ENCODE measurements around the gene GAREM1.

The GAREM1 gene

DNA sequence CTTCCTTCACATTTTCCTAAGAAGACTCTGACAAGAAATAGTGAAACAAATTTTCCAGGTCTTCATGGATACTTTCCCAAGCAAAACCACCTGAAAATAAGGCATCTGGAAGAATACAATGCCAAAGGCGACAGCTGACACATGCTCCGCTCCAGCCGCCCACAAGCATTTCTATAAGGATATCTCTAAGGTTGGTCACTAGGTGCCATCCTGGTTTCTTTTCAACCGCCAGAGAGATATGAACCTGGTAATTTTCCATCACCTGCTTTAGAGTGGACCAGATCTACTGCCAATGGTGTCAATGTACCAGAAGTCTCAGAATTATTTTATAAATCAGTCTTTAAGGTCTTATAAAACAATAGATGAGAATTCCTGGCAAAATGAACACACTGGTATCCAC, 97.2 kb downstream of the GAREM1 start:
- H3K9me3 ChIP-seq (ENCODE audit: control insufficient read depth, low read length) = no peaks in the 10 kb centered on the region
- no peaks in the 10 kb centered on the region for H3K4me1 ChIP-seq (ENCODE audit: control insufficient read depth, insufficient read depth, low read length)
- WGBS, 2 experiments = 94 to 97% methylated on average over 4 of the region's 4 CpGs
- no peaks in the 10 kb centered on the region for H3K27me3 ChIP-seq (ENCODE audit: control insufficient read depth, insufficient read depth, low read length, poor library complexity, severe bottlenecking)
- no peaks in the 10 kb centered on the region for H3K36me3 ChIP-seq (ENCODE audit: control insufficient read depth, insufficient read depth, low read length)
- no peak overlapping the region for H3K4me3 ChIP-seq (ENCODE audit: insufficient read depth, low read depth, low read length)
- H3K27ac ChIP-seq (ENCODE audit: insufficient read depth, low read depth, low read length, poor library complexity, severe bottlenecking) = no peak overlapping the region

- Histone ChIP-seq H3K4me3 (ENCODE audit: insufficient read depth, low read depth, low read length) (no peak overlapping the region), H3K4me1 (ENCODE audit: control insufficient read depth, insufficient read depth, low read length) (no peaks in the 10 kb centered on the region)
- 90 to 92% methylated on average over 3 of the region's 3 CpGs for WGBS, 2 experiments
These were observed 98.2 kb downstream of the GAREM1 start for GRCh38 chr18:32372381-32373061.

GRCh38 chr18:32372047-32372380, 98.7 kb downstream of the GAREM1 start:
- Histone ChIP-seq H3K9me3 (ENCODE audit: control insufficient read depth, low read length) (no peaks in the 10 kb centered on the region), H3K4me3 (ENCODE audit: insufficient read depth, low read depth, low read length) (no peak overlapping the region), H3K36me3 (ENCODE audit: control insufficient read depth, insufficient read depth, low read length) (no peaks in the 10 kb centered on the region), H3K27ac (ENCODE audit: insufficient read depth, low read depth, low read length, poor library complexity, severe bottlenecking) (no peak overlapping the region), H3K27me3 (ENCODE audit: control insufficient read depth, insufficient read depth, low read length, poor library complexity, severe bottlenecking) (no peaks in the 10 kb centered on the region), H3K4me1 (ENCODE audit: control insufficient read depth, insufficient read depth, low read length) (no peaks in the 10 kb centered on the region)
- 91 to 95% methylated on average over 1 of the region's 2 CpGs for WGBS, 2 experiments

More at GRCh38 chr18:32372381-32373061, 98.2 kb downstream of the GAREM1 start:
- Histone ChIP-seq H3K36me3 (ENCODE audit: control insufficient read depth, insufficient read depth, low read length) (no peaks in the 10 kb centered on the region), H3K9me3 (ENCODE audit: control insufficient read depth, low read length) (no peaks in the 10 kb centered on the region), H3K27ac (ENCODE audit: insufficient read depth, low read depth, low read length, poor library complexity, severe bottlenecking) (no peak overlapping the region), H3K27me3 (ENCODE audit: control insufficient read depth, insufficient read depth, low read length, poor library complexity, severe bottlenecking) (no peaks in the 10 kb centered on the region)

DNA sequence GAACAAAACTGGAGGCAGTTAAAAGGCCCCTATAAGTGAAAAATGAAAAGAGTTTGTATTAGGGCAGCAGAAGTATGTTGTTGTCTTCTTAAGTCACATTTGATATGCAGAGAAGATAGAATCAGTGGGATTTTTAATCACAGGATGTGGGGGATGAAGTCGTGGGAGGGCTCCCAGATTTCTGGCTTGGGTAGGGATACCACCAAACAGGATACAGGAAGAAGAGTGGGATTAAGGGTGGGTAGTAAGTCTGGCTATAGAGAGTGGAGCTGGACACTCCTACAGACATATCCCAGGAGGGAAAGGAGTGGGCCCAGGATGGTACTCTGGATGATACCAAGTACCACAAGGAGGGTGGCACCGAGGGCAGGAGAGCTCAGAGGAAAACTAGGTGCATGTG, 99.3 kb downstream of the GAREM1 start:
- H3K27me3 ChIP-seq (ENCODE audit: control insufficient read depth, insufficient read depth, low read length, poor library complexity, severe bottlenecking) = no peaks in the 10 kb centered on the region
- H3K4me1 ChIP-seq (ENCODE audit: control insufficient read depth, insufficient read depth, low read length) = no peaks in the 10 kb centered on the region
- no peak overlapping the region for H3K27ac ChIP-seq (ENCODE audit: insufficient read depth, low read depth, low read length, poor library complexity, severe bottlenecking)
- no peaks in the 10 kb centered on the region for H3K9me3 ChIP-seq (ENCODE audit: control insufficient read depth, low read length)
- WGBS, 2 experiments = 90 to 93% methylated on average over 2 of the region's 2 CpGs
- no peak overlapping the region for H3K4me3 ChIP-seq (ENCODE audit: insufficient read depth, low read depth, low read length)
- no peaks in the 10 kb centered on the region for H3K36me3 ChIP-seq (ENCODE audit: control insufficient read depth, insufficient read depth, low read length)

DNA sequence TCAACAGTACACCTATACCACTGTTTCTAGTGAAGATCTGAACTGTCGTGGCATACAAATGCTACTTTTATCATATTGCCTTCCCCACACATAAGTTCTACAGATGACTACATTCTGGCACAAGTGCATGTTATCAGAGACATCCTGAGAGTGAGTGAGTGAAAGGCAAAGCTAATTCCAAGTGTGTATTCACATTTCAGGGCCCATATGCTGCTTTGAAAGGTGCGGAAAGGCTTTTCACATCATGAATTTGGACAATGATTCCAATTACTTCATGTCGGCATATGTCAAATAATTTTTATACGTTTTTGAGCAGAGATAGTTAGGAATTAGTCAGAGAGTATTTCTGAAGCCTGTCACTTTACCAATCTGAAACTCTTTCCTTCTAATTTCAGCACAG, 101.7 kb downstream of the GAREM1 start:
- Histone ChIP-seq H3K4me1 (ENCODE audit: control insufficient read depth, insufficient read depth, low read length) (no peaks in the 10 kb centered on the region), H3K27ac (ENCODE audit: insufficient read depth, low read depth, low read length, poor library complexity, severe bottlenecking) (no peak overlapping the region), H3K36me3 (ENCODE audit: control insufficient read depth, insufficient read depth, low read length) (no peaks in the 10 kb centered on the region), H3K9me3 (ENCODE audit: control insufficient read depth, low read length) (no peaks in the 10 kb centered on the region), H3K4me3 (ENCODE audit: insufficient read depth, low read depth, low read length) (no peak overlapping the region), H3K27me3 (ENCODE audit: control insufficient read depth, insufficient read depth, low read length, poor library complexity, severe bottlenecking) (no peaks in the 10 kb centered on the region)
- WGBS, 2 experiments = 95 to 98% methylated on average over 4 of the region's 4 CpGs

DNA sequence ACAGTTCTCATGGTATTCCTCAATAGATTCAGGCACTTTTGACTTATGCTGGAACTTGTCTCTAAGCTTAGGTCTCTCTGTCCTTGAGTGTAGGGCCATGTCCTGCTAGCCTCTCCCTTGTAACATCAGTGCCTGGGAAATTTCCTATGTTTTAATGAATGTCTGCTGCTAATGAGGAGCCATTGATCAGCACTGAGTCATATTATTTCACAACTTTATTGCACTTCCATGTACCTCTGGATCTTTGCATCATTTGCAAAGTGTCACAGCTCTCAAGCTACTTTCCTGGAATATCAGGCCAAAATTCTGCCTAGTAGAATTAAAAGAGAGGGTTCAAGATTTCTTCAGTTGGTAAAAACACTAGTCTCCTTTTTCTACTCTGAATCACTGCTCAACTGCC, 102.5 kb downstream of the GAREM1 start:
- Histone ChIP-seq H3K9me3 (ENCODE audit: control insufficient read depth, low read length) (no peaks in the 10 kb centered on the region), H3K27ac (ENCODE audit: insufficient read depth, low read depth, low read length, poor library complexity, severe bottlenecking) (no peak overlapping the region), H3K36me3 (ENCODE audit: control insufficient read depth, insufficient read depth, low read length) (no peaks in the 10 kb centered on the region), H3K4me1 (ENCODE audit: control insufficient read depth, insufficient read depth, low read length) (no peaks in the 10 kb centered on the region), H3K4me3 (ENCODE audit: insufficient read depth, low read depth, low read length) (no peak overlapping the region), H3K27me3 (ENCODE audit: control insufficient read depth, insufficient read depth, low read length, poor library complexity, severe bottlenecking) (no peaks in the 10 kb centered on the region)

DNA sequence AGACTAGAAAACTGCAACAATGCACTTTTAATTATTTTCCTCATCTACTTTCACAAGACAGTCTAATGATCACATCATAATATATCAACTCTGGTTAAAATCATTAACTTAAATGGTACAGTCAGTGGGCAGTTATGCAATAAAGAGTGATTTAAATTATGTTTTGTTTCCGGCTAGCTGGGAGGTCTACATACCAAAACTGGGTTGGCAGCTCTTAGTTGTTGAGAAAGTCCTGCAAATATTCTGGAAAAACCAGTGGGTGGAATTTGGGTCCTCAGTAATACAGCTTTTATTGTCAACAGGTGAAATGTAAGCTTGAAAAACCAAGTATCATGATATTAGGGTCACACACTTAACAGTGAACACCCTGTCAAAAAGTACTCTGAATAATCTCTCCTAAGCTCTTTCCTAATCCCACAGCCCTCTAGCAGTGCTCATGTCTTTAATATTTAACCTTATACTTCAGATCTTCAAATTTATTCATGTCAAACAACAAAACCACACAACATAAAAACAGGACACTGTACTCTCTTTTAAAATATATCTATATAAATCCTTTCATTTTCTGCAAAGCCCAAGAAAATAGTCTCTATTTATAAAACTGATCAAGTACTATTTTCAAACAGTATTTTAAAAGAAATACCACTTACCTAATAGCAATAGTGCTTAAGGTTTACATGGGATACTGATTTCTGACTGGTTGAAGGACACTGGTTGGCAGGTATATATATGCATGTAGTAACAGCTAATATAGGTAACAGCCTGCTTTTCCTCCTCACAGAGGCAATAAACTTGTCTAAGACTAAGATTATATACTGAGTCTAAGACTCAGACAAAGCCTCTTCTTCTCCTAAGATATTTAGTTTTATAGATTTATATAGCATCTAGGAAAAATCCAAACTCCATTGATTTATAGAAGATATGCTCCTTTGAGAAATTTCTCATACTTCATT, 103.8 kb downstream of the GAREM1 start:
- Histone ChIP-seq H3K4me3 (ENCODE audit: insufficient read depth, low read depth, low read length) (no peak overlapping the region), H3K36me3 (ENCODE audit: control insufficient read depth, insufficient read depth, low read length) (no peaks in the 10 kb centered on the region), H3K27me3 (ENCODE audit: control insufficient read depth, insufficient read depth, low read length, poor library complexity, severe bottlenecking) (no peaks in the 10 kb centered on the region), H3K27ac (ENCODE audit: insufficient read depth, low read depth, low read length, poor library complexity, severe bottlenecking) (no peak overlapping the region), H3K4me1 (ENCODE audit: control insufficient read depth, insufficient read depth, low read length) (no peaks in the 10 kb centered on the region), H3K9me3 (ENCODE audit: control insufficient read depth, low read length) (no peaks in the 10 kb centered on the region)
- WGBS, 2 experiments = 98 to 100% methylated on average over 1 of the region's 1 CpG

DNA sequence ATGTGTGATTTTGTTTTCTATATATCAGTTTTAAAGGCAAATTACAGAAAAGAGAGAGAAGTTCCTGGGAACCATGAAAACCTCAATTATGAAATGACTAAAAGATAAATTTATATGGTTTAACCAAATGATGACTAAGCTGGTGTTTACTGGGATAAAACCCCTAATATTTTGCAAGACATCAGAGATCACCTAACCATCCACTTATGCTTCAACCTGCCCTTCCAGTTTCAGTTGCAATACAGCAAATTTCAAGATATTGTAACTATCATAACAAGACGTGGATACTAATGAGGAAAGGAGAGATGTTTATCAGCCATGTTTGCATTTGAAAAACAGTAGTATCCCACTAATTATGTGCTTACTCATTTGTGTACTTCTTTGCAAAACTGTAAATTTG, 108.2 kb downstream of the GAREM1 start:
- Histone ChIP-seq H3K4me1 (ENCODE audit: control insufficient read depth, insufficient read depth, low read length) (no peaks in the 10 kb centered on the region), H3K27me3 (ENCODE audit: control insufficient read depth, insufficient read depth, low read length, poor library complexity, severe bottlenecking) (no peaks in the 10 kb centered on the region), H3K27ac (ENCODE audit: insufficient read depth, low read depth, low read length, poor library complexity, severe bottlenecking) (no peak overlapping the region), H3K9me3 (ENCODE audit: control insufficient read depth, low read length) (no peaks in the 10 kb centered on the region), H3K36me3 (ENCODE audit: control insufficient read depth, insufficient read depth, low read length) (no peaks in the 10 kb centered on the region), H3K4me3 (ENCODE audit: insufficient read depth, low read depth, low read length) (no peak overlapping the region)
- WGBS, 2 experiments = 70% methylated on average over 1 of the region's 1 CpG; no CpG with 5 or more reads in 1 of the 2 experiments

DNA sequence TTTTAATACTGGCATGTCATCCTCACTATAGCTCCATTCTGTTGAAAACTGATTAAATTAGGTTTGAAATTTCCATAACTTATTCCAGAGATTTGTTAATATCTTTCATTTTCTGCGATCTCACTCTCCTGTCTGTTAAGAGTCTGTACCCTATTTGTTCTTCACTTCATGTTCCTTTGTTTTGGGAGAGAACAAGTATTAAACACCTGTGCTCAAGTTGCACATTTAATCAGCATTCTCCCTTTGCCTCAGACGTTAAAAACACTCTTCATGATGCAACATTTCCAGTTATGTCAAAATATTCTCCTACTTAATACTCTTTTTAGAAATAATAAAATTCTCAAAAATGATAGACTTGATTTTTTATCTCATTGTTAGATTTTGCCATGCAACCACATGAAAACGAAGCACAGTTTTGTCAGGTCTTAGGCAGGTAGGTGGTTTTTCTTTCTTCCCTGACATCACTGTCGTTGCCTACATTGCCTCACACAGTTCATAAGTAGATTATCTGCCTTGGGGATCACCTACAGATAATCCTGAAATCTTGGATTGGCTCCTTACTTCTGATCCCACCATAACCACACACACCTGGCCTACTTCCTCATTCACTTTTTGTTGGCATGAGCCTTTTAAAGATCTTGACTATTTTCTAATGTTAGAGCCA, 109.9 kb downstream of the GAREM1 start:
- Histone ChIP-seq H3K4me3 (ENCODE audit: insufficient read depth, low read depth, low read length) (no peak overlapping the region), H3K27me3 (ENCODE audit: control insufficient read depth, insufficient read depth, low read length, poor library complexity, severe bottlenecking) (no peaks in the 10 kb centered on the region), H3K36me3 (ENCODE audit: control insufficient read depth, insufficient read depth, low read length) (no peaks in the 10 kb centered on the region), H3K9me3 (ENCODE audit: control insufficient read depth, low read length) (no peaks in the 10 kb centered on the region), H3K4me1 (ENCODE audit: control insufficient read depth, insufficient read depth, low read length) (no peaks in the 10 kb centered on the region), H3K27ac (ENCODE audit: insufficient read depth, low read depth, low read length, poor library complexity, severe bottlenecking) (no peak overlapping the region)
- WGBS, 2 experiments = 93 to 97% methylated on average over 4 of the region's 4 CpGs

GRCh38 chr18:32358529-32358928, 112.2 kb downstream of the GAREM1 start:
- Histone ChIP-seq H3K9me3 (ENCODE audit: control insufficient read depth, low read length) (no peaks in the 10 kb centered on the region), H3K4me1 (ENCODE audit: control insufficient read depth, insufficient read depth, low read length) (no peaks in the 10 kb centered on the region), H3K27me3 (ENCODE audit: control insufficient read depth, insufficient read depth, low read length, poor library complexity, severe bottlenecking) (no peaks in the 10 kb centered on the region), H3K36me3 (ENCODE audit: control insufficient read depth, insufficient read depth, low read length) (no peaks in the 10 kb centered on the region), H3K4me3 (ENCODE audit: insufficient read depth, low read depth, low read length) (no peak overlapping the region), H3K27ac (ENCODE audit: insufficient read depth, low read depth, low read length, poor library complexity, severe bottlenecking) (no peak overlapping the region)
- WGBS, 2 experiments = 95% methylated on average over 9 of the region's 9 CpGs

Measured in ectodermal cell (in vitro differentiated cells).